Measurements from ENCODE around the gene SH3BGR.

SH3BGR gene

DNA sequence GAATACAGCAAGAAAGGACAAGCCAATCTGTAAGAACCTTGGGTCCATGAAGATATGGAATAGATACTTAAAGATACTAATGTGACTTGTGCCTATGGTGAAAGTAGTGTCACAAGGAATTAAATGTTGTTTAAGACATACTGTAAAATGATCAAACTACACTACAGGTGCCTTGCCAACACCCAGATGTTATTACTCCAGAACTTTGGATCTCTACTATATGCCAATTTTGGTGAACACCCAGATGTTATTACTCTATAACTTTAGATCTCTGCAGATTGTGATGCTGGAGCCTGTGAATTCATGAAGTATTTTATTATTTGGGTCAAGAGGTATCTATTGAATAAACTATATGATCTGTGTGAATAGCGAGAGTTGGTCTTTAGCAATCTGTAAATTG is 101.1 kb downstream of the SH3BGR start:
- Histone ChIP-seq H3K27ac (no peak overlapping the region), H2AFZ (ENCODE audit: low read depth) (no peak overlapping the region), H3K36me3 (ENCODE audit: insufficient read depth) (no peaks in the 10 kb centered on the region), H3K4me3 (IDR thresholded peaks at IDR 0.05; ENCODE audit: insufficient read depth, low read depth, low read length) (no peak overlapping the region), H3K27me3 (ENCODE audit: insufficient read depth, low read depth) (no peaks in the 10 kb centered on the region), H3K4me2 (no peak overlapping the region), H3K79me2 (ENCODE audit: insufficient read depth, low read depth) (no peaks in the 10 kb centered on the region), H3K4me1 (ENCODE audit: low read depth, poor library complexity, severe bottlenecking) (no peaks in the 10 kb centered on the region), H4K20me1 (ENCODE audit: insufficient read depth) (no peaks in the 10 kb centered on the region), H3K9ac (no peak overlapping the region)
- TF ChIP-seq CTCF (conservative IDR thresholded peaks at IDR 0.05; ENCODE audit: low read depth, low read length) = no peak

DNA sequence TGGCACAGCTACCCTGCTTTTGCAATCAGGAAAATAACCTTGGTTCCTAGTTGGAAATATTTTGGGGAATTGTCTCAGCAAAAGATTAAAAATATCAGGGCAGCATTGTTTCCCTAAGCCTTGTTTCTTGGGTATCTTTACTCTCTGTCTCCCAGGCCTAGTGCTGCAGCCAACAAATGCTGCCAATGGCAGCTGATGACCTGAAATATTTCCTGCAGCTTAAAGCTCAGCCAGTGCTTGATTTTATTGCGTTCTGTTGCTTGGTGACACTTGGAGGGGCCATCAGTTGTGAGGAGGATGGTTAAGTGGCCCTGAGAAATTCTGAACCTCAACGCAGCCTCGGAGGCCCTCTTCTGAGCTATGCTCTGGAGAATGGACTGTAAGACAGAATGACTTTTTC is 101.6 kb downstream of the SH3BGR start:
- H3K36me3 ChIP-seq (ENCODE audit: insufficient read depth) = no peaks in the 10 kb centered on the region
- no peaks in the 10 kb centered on the region for H4K20me1 ChIP-seq (ENCODE audit: insufficient read depth)
- H3K4me1 ChIP-seq (ENCODE audit: low read depth, poor library complexity, severe bottlenecking) = no peaks in the 10 kb centered on the region
- no peak overlapping the region for H3K9ac ChIP-seq
- H3K27ac ChIP-seq = no peak overlapping the region
- H3K4me3 ChIP-seq (IDR thresholded peaks at IDR 0.05; ENCODE audit: insufficient read depth, low read depth, low read length) = no peak overlapping the region
- H2AFZ ChIP-seq (ENCODE audit: low read depth) = no peak overlapping the region
- no peak overlapping the region for H3K4me2 ChIP-seq
- H3K27me3 ChIP-seq (ENCODE audit: insufficient read depth, low read depth) = no peaks in the 10 kb centered on the region
- H3K79me2 ChIP-seq (ENCODE audit: insufficient read depth, low read depth) = no peaks in the 10 kb centered on the region
- no peak for TF ChIP-seq CTCF (conservative IDR thresholded peaks at IDR 0.05; ENCODE audit: low read depth, low read length)

- H3K27ac ChIP-seq = no peak overlapping the region
Observed at GRCh38 chr21:39555911-39556590, 104.3 kb downstream of the SH3BGR start.

GRCh38 chr21:39559511-39559910 is 107.7 kb downstream of the SH3BGR start:
- TF ChIP-seq CTCF (conservative IDR thresholded peaks at IDR 0.05; ENCODE audit: low read depth, low read length) = no peak
- Histone ChIP-seq H3K4me2 (no peak overlapping the region), H3K79me2 (ENCODE audit: insufficient read depth, low read depth) (no peaks in the 10 kb centered on the region), H3K27ac (no peak overlapping the region), H3K27me3 (ENCODE audit: insufficient read depth, low read depth) (no peaks in the 10 kb centered on the region), H4K20me1 (ENCODE audit: insufficient read depth) (no peaks in the 10 kb centered on the region), H3K4me1 (ENCODE audit: low read depth, poor library complexity, severe bottlenecking) (no peaks in the 10 kb centered on the region), H3K36me3 (ENCODE audit: insufficient read depth) (no peaks in the 10 kb centered on the region), H2AFZ (ENCODE audit: low read depth) (no peak overlapping the region), H3K9ac (no peak overlapping the region), H3K4me3 (IDR thresholded peaks at IDR 0.05; ENCODE audit: insufficient read depth, low read depth, low read length) (no peak overlapping the region)

More at GRCh38 chr21:39555911-39556590, 104.3 kb downstream of the SH3BGR start:
- Histone ChIP-seq H4K20me1 (ENCODE audit: insufficient read depth) (no peaks in the 10 kb centered on the region), H3K4me3 (IDR thresholded peaks at IDR 0.05; ENCODE audit: insufficient read depth, low read depth, low read length) (no peak overlapping the region), H3K36me3 (ENCODE audit: insufficient read depth) (no peaks in the 10 kb centered on the region), H3K79me2 (ENCODE audit: insufficient read depth, low read depth) (no peaks in the 10 kb centered on the region), H3K4me1 (ENCODE audit: low read depth, poor library complexity, severe bottlenecking) (no peaks in the 10 kb centered on the region), H3K4me2 (no peak overlapping the region), H3K27me3 (ENCODE audit: insufficient read depth, low read depth) (no peaks in the 10 kb centered on the region), H3K9ac (no peak overlapping the region), H2AFZ (ENCODE audit: low read depth) (no peak overlapping the region)
- no peak for TF ChIP-seq CTCF (conservative IDR thresholded peaks at IDR 0.05; ENCODE audit: low read depth, low read length)

All from KMS-11 (cell line).